D721Med (cell line): ENCODE data around the gene POU2F1.

Experiments
- DNase-seq: peaks from one replicate; pipeline ENCODE4 v3.0.0; 2011; ENCODE audit warnings: low spot score; ENCODE audit not compliant: insufficient read length
- FAIRE-seq: peaks from 2 replicates; lab custom pipeline; 2011; peaks lifted over from hg19 to GRCh38; lab: Jason Lieb, UNC
- TF ChIP-seq, protein P1 (sequence below): IDR thresholded peaks from 2 replicates; pipeline ENCODE4 v1.5.1; 2012; ENCODE audit warnings: mild to moderate bottlenecking, control low read depth; ENCODE audit not compliant: insufficient read depth; ENCODE audit errors: missing control alignments

Gene POU2F1

GRCh38 chr1:167416506-167416905, 195.8 kb downstream of the POU2F1 start:
- DNase-seq = no peak
- TF ChIP-seq, protein P1, sequence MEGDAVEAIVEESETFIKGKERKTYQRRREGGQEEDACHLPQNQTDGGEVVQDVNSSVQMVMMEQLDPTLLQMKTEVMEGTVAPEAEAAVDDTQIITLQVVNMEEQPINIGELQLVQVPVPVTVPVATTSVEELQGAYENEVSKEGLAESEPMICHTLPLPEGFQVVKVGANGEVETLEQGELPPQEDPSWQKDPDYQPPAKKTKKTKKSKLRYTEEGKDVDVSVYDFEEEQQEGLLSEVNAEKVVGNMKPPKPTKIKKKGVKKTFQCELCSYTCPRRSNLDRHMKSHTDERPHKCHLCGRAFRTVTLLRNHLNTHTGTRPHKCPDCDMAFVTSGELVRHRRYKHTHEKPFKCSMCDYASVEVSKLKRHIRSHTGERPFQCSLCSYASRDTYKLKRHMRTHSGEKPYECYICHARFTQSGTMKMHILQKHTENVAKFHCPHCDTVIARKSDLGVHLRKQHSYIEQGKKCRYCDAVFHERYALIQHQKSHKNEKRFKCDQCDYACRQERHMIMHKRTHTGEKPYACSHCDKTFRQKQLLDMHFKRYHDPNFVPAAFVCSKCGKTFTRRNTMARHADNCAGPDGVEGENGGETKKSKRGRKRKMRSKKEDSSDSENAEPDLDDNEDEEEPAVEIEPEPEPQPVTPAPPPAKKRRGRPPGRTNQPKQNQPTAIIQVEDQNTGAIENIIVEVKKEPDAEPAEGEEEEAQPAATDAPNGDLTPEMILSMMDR = no peak
- FAIRE-seq = no peak

DNA sequence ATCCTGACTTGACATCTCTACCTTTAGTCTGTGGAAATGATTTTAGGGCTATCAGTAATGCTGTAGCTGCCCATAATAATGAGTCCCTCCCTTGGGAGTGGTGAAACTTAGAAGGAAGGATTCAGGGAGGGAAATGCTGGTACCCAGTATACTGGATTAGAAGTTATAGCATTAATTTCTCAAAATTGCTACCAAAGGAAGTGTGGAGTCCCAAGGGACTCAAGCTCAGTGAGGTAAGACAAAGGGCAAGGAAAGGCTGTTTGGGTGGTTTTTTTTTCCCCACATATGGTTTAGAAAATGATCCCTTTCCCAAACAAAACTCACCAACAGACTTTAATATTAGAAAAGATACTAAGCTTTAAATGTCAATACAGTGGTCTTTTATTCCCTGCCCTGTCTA, 197.7 kb downstream of the POU2F1 start:
- FAIRE-seq (peak; percentile 29), DNase-seq (no peak)
- TF ChIP-seq, protein P1 = no peak

DNA sequence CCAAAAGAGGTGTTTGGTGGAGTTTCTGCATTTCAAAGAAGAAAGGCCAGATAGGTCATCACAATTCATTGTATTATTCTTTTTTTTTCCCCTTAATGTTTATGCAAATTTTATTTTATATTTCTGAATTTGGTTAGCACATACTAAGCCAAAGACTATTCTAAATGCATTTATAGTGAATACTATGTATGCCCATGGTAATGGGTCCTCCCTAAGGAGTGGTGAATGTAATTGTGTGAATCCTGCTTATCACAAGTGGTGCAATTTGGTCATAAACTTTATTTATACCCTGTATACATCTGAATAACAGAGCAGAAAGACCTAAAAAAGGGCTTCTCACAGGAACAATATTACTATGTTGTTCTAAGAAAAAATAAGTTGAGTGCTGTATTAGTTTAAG, 198.6 kb downstream of the POU2F1 start:
- FAIRE-seq = peak; percentile 32
- TF ChIP-seq, protein P1 = no peak
- DNase-seq = no peak

DNA sequence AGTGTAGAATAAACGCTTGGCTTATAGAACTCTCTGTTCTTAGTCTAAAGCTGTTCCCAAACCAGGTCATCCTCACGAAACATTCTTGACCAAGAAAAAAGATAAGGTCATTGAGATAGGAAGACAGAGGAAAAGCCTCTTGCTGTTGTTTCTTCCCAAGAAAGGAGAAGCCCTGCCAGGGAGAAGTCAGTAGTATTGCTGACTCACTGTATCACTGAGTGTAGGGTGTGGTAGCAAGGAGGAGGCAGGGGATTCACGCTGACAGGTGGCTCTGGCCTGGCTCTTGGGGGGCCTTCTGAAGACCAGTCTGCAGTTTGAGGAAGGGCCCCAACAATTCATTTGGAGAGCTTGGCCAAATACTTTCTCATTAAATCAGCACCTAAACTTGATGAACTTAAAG, 199.8 kb downstream of the POU2F1 start:
- no peak for FAIRE-seq
- TF ChIP-seq, protein P1 = no peak

DNA sequence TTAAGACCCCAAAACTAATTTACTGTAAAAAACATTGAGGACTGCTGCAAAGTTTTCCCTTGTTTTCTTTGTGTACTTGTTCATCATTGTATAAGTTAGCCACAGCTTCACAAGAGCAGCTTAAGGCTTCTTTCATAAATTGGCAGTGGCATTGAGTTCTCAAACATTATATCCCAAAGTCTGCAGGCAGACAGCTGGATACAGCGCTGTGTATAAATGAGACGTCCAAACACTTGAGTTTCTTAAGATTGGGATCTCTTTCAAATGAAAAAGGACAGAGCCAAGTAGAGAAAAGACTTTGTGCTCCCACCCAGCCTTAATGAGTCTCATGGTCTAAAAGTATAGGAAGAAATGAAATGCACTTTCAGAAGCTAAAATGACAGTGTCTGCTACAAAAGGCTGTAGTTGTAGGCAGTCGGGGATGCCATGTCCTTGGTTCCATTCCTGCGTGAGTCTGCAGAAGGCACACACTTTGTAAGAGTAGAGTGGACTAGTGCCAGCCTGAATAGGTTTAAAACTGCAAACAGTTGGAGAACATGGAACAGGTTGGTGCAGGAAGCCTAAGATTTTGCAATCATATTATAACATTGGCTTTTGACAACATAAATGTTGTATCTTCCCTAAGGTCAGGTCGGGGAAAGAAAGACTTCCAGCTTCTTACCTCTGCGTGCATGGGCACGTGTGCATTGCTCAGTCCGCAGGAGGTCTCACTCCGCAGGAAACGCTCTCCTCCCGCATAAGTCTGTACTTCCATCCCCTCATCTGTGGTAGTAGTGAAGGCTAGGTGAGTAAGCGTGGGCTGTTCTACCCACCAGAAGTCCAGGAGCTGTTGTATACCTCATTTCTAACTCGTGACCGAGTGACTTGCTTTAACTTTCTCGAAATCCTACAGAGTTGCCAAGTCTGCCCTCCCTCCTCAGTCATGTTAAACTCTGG, 203.3 kb downstream of the POU2F1 start:
- FAIRE-seq (no peak), DNase-seq (no peak)
- TF ChIP-seq, protein P1 = no peak

More for the DNA sequence above, 199.8 kb downstream of the POU2F1 start:
- no peak for DNase-seq

DNA sequence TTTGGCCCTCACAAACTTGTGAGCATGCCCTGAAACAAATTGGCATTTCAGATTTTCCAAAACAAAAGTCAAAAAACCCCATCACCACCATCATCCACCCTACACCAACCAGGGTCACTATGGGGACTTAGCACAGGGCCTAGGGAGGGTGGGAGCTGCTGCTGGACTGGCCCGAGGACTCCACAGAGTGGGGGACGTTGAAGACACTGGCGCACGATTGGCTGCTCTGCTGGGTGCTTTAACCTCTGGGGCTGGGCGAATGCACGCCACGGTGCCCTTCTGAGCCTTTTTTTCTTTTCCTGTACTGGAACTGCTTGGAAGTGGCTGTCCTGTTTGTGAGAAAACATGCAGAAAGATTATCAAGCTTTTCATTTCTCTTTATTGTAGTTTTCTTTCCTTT, 204.8 kb downstream of the POU2F1 start:
- no peak for FAIRE-seq
- DNase-seq = no peak

GRCh38 chr1:167426716-167427115, 206.0 kb downstream of the POU2F1 start:
- FAIRE-seq (no peak), DNase-seq (no peak)
- TF ChIP-seq, protein P1 = no peak

More for the DNA sequence above, 204.8 kb downstream of the POU2F1 start:
- TF ChIP-seq, protein P1 = no peak
